GM12892 (cell line): ENCODE measurements around the gene KLK14.

Experiments used
- POLR2AphosphoS5 ChIP-seq: IDR thresholded peaks from 2 replicates; pipeline ENCODE4 v1.6.1; 2011; ENCODE audit warnings: low read depth, low read length, control low read depth
- TAF1 ChIP-seq: IDR thresholded peaks from 2 replicates; pipeline ENCODE4 v1.6.1; 2011; ENCODE audit warnings: low read depth, mild to moderate bottlenecking, control low read depth, low read length, borderline replicate concordance

GRCh38 chr19:51081476-51081875, 1.2 kb downstream of the KLK14 start:
- TF ChIP-seq TAF1 (no peak), POLR2AphosphoS5 (no peak)
